ENCODE data around the gene TIMELESS. TPM values are rescaled to one million over a fixed set of nuclear protein-coding genes. Genes with fewer than 3 reads are reported as not detected.
A peak's percentile ranks its signal among the peaks of the same experiment; 100 is the strongest.

Gene TIMELESS
- total and polyA plus RNA-seq, 9 of the 15 experiments (the other 6 are each of a cell fraction or from before 2014, with no cell fraction given): 11.9 to 59.2 (median 35.8) TPM

GRCh38 chr12:56377989-56378316 lies 71.3 kb downstream of the TIMELESS start:
- Histone ChIP-seq H4K20me1 (replicated peaks; ENCODE audit: control insufficient read depth, insufficient read depth, low read length) (no peaks in the 10 kb centered on the region), H3K27ac (ENCODE audit: extremely low read depth, low read depth, low read length) (peak overlapping the region; percentile 83), H3K9ac (ENCODE audit: insufficient read depth in 1 of 2, low read depth in 2 of 2, low read length in 2 of 2) (peak overlapping the region in 1 of 2 experiments; percentile 65; a peak in 2 of 4 replicates), H3K9me1 (ENCODE audit: control insufficient read depth, insufficient read depth, low read length) (no peaks in the 10 kb centered on the region), H2AFZ (ENCODE audit: low read depth, low read length) (peak overlapping the region; percentile 93), H3K4me3 (no peak overlapping the region), H3K4me1 (replicated peaks in 1 of 2; ENCODE audit: control insufficient read depth in 2 of 2, insufficient read depth in 2 of 2, low read length in 2 of 2) (peaks cover 22 to 24% of the 10 kb centered on the region in 2 experiments; a peak in 4 of 5 replicates), H3K9me3 (replicated peaks; ENCODE audit: control insufficient read depth, insufficient read depth, low read depth, low read length) (no peaks in the 10 kb centered on the region), H3K4me2 (ENCODE audit: insufficient read depth, low read length) (no peak overlapping the region), H3K36me3 (ENCODE audit: control insufficient read depth, insufficient read depth, low read length) (no peaks in the 10 kb centered on the region), H3K27me3 (ENCODE audit: control insufficient read depth in 2 of 2, insufficient read depth in 2 of 2, low read length in 2 of 2) (no peaks in the 10 kb centered on the region), H3K79me2 (ENCODE audit: control insufficient read depth, insufficient read depth, low read length) (no peaks in the 10 kb centered on the region)
- in situ Hi-C loops (cut with MboI): no loop called here
- POLR2A ChIA-PET: interaction anchor here (0.7 to 2.4 kb wide), 5 partner anchors 8 to 671 kb away, joined by 3 to 12 read pairs (median 4); no protein-coding TSS in a partner anchor
- intact Hi-C loops (cut with micrococcal nuclease): loop anchor here (1.0 to 5.0 kb wide), 5 partner anchors 25 to 90 kb away; partner anchors contain the start of genes CNPY2, SPRYD4 and TIMELESS
- no peak for ATAC-seq
- no TSS peak for BruUV-seq (replicated peaks)
- 7% methylated on average over 1 of the region's 1 CpG for WGBS (ENCODE audit: insufficient coverage, low coverage, missing lambda C conversion rate)
- no peak for FAIRE-seq
- DNase-seq (ENCODE audit: extremely low read depth in 1 of 4, low spot score in 3 of 4): no peak
- CTCF ChIA-PET (ENCODE audit: low intra/inter-chr PET ratio): interaction anchor here (2.0 kb wide), 1 partner anchor 86 kb away, joined by 25 read pairs; no protein-coding TSS in a partner anchor
- no peak for TF ChIP-seq PPARD (CRISPR knock-in tag; IDR thresholded peaks at IDR 0.05)
- TF ChIP-seq, protein P1, sequence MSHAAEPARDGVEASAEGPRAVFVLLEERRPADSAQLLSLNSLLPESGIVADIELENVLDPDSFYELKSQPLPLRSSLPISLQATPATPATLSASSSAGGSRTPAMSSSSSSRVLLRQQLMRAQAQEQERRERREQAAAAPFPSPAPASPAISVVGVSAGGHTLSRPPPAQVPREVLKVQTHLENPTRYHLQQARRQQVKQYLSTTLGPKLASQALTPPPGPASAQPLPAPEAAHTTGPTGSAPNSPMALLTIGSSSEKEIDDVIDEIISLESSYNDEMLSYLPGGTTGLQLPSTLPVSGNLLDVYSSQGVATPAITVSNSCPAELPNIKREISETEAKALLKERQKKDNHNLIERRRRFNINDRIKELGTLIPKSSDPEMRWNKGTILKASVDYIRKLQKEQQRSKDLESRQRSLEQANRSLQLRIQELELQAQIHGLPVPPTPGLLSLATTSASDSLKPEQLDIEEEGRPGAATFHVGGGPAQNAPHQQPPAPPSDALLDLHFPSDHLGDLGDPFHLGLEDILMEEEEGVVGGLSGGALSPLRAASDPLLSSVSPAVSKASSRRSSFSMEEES (CRISPR knock-in tag; IDR thresholded peaks at IDR 0.05): 0 out of 2 replicates have a peak, but pooled peaks have one; percentile 5
- 0 out of 2 replicates have a peak, but pooled peaks have one; percentile 26 for TF ChIP-seq SOX6 (IDR thresholded peaks at IDR 0.05)
- no peak for TF ChIP-seq TEAD2 (tag; IDR thresholded peaks at IDR 0.05)
- peak; percentile 48; the same call in 1 of the 2 replicates for TF ChIP-seq ZNF24 (IDR thresholded peaks at IDR 0.05)
- TF ChIP-seq MAZ (CRISPR knock-in tag; conservative IDR thresholded peaks at IDR 0.05 in 1 of 2, IDR thresholded peaks at IDR 0.05 in 1 of 2): no peak
- TF ChIP-seq SRSF3 (IDR thresholded peaks at IDR 0.05; ENCODE audit: insufficient read depth, low read length): no peak
- TF ChIP-seq ZHX1 (conservative IDR thresholded peaks at IDR 0.05; ENCODE audit: low read length): no peak
- TF ChIP-seq ZNF77 (CRISPR knock-in tag; IDR thresholded peaks at IDR 0.05): no peak
- peak; percentile 55 for TF ChIP-seq PKNOX1 (IDR thresholded peaks at IDR 0.05)
- TF ChIP-seq ATF7 (IDR thresholded peaks at IDR 0.05): no peak
- TF ChIP-seq ESRRA (IDR thresholded peaks at IDR 0.05; ENCODE audit: borderline replicate concordance, low read depth): no peak
- TF ChIP-seq SIN3A (IDR thresholded peaks at IDR 0.05; ENCODE audit: borderline replicate concordance in 2 of 2, control insufficient read depth in 1 of 2, low read depth in 2 of 2, low read length in 2 of 2): no peak
- no peak for TF ChIP-seq FOXM1 (IDR thresholded peaks at IDR 0.05; ENCODE audit: low read depth)
- TF ChIP-seq FOXM1 (CRISPR knock-in tag; IDR thresholded peaks at IDR 0.05; ENCODE audit: low read depth): no peak
- TF ChIP-seq GATAD2B (IDR thresholded peaks at IDR 0.05; ENCODE audit: borderline replicate concordance): 0 out of 2 replicates have a peak, but pooled peaks have one; percentile 58
- TF ChIP-seq GABPB2 (CRISPR knock-in tag; conservative IDR thresholded peaks at IDR 0.05): no peak
- TF ChIP-seq PML (IDR thresholded peaks at IDR 0.05; ENCODE audit: low read length): no peak
